Neural progenitor cell (in vitro differentiated cells): ENCODE results near the gene GRB7. TPM values are rescaled to one million over a fixed set of nuclear protein-coding genes. Genes with fewer than 3 reads are reported as not detected.

Source experiments
- DNase-seq: peaks from one replicate; pipeline ENCODE4 v3.0.0-alpha.2; 2016; ENCODE audit warnings: low spot score
- H2AFZ ChIP-seq: fragments of 200-600 bp; sonication (generic); replicated peaks from 2 replicates; pipeline ENCODE4 v1.6.1; 2016; ENCODE audit warnings: antibody characterized with exemption
- H3F3A ChIP-seq: fragments of 200-600 bp; sonication (generic); 2 replicates; pipeline ENCODE4 v1.6.1; 2016; ENCODE audit warnings: antibody characterized with exemption, low read depth
- H3K27ac ChIP-seq: fragments of 200-600 bp; sonication (generic); 2 replicates; pipeline ENCODE4 v1.5.1; 2016; ENCODE audit warnings: mild to moderate bottlenecking
- H3K27me3 ChIP-seq: fragments of 200-600 bp; sonication (generic); 2 replicates; pipeline ENCODE4 v1.6.1; 2016; ENCODE audit warnings: mild to moderate bottlenecking, moderate library complexity
- H3K36me3 ChIP-seq: fragments of 200-600 bp; sonication (generic); 2 replicates; pipeline ENCODE4 v1.5.1; 2016
- H3K4me1 ChIP-seq: fragments of 200-600 bp; sonication (generic); 2 replicates; pipeline ENCODE4 v1.6.1; 2016; ENCODE audit warnings: mixed run types
- H3K4me2 ChIP-seq: fragments of 200-600 bp; sonication (generic); 2 replicates; pipeline ENCODE4 v1.6.1; 2016
- H3K4me3 ChIP-seq: fragments of 200-600 bp; sonication (generic); 2 replicates; pipeline ENCODE4 v1.5.1; 2016
- H3K79me2 ChIP-seq: fragments of 200-600 bp; sonication (generic); 2 replicates; pipeline ENCODE4 v1.6.1; 2016; ENCODE audit warnings: low read depth
- H3K9ac ChIP-seq: fragments of 200-600 bp; sonication (generic); 2 replicates; pipeline ENCODE4 v1.6.1; 2016
- H3K9me3 ChIP-seq: fragments of 200-600 bp; sonication (generic); 2 replicates; pipeline ENCODE4 v1.5.1; 2016; ENCODE audit warnings: low read depth
- H4K20me1 ChIP-seq: fragments of 200-600 bp; sonication (generic); 2 replicates; pipeline ENCODE4 v1.6.1; 2016; ENCODE audit warnings: low read depth
- H3K27ac Mint-ChIP-seq: 3 replicates; pipeline ENCODE4 v1.8.0; 2021; ENCODE audit warnings: mixed read lengths
- H3K27me3 Mint-ChIP-seq: 2 replicates; pipeline ENCODE4 v1.8.0; 2022; ENCODE audit warnings: low read depth, mild to moderate bottlenecking, inconsistent platforms, moderate library complexity, mixed read lengths; ENCODE audit not compliant: insufficient read depth
- H3K36me3 Mint-ChIP-seq: 3 replicates; pipeline ENCODE4 v1.8.0; 2021; ENCODE audit warnings: mixed read lengths
- H3K4me1 Mint-ChIP-seq: 3 replicates; pipeline ENCODE4 v1.8.0; 2021; ENCODE audit warnings: mixed read lengths
- H3K4me3 Mint-ChIP-seq: 3 replicates; pipeline ENCODE4 v1.8.0; 2021; ENCODE audit warnings: mild to moderate bottlenecking, moderate library complexity, mixed read lengths
- H3K9me3 Mint-ChIP-seq: 3 replicates; pipeline ENCODE4 v1.8.0; 2020; ENCODE audit warnings: mixed read lengths
- EZH2 ChIP-seq: fragments of 200-600 bp; sonication (generic); IDR thresholded peaks from 2 replicates; pipeline ENCODE4 v1.6.1; 2017; ENCODE audit warnings: antibody characterized with exemption, mild to moderate bottlenecking, moderate library complexity
- EZH2phosphoT487 ChIP-seq: fragments of 200-600 bp; sonication (generic); IDR thresholded peaks from 2 replicates; pipeline ENCODE4 v1.6.1; 2017; ENCODE audit warnings: antibody characterized with exemption
- total RNA-seq: library from RNA; depleted of rRNA; stranded (reverse); fragments of >200 nt; gene quantifications from 2 replicates; pipeline ENCODE4 v1.2.3, GENCODE V29; 2015; ENCODE audit warnings: low replicate concordance
- TF ChIP-seq, protein P1 (sequence below): fragments of 200-600 bp; sonication (generic); IDR thresholded peaks from 2 replicates; pipeline ENCODE4 v1.5.1; 2017; ENCODE audit warnings: antibody characterized with exemption, mild to moderate bottlenecking

The GRB7 gene
- total RNA-seq, 1 donor from 2014 or later: 6.0 TPM

DNA sequence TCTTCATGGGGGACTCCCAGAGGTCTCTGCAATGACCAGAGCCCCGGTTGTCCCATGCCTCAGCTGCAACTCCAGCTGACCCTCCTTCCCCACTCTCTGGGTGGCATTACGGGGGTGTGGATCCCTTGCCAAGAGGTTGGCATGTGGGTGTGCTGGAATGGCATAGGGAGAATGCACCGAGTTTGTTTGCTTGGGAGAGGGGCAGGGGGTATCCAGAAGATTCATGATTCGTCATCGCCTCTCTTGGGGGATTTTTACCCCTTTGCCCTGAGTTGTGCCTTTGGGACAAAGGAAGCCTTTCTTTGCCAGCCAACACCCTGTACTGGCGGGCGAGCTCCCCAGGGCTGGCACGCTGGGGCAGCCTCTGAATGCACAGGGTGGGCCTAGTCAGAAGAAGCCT, 31.4 kb upstream of the GRB7 start:
- H3K4me2 ChIP-seq: no peak overlapping the region
- Mint-ChIP-seq H3K36me3 (peaks cover 3% of the 10 kb centered on the region), H3K9me3 (no peaks in the 10 kb centered on the region), H3K4me1 (peaks cover 15% of the 10 kb centered on the region), H3K27me3 (peaks cover 5% of the 10 kb centered on the region), H3K4me3 (no peak overlapping the region), H3K27ac (no peak overlapping the region)
- peaks cover 60% of the 10 kb centered on the region for H4K20me1 ChIP-seq
- H2AFZ ChIP-seq: no peak overlapping the region
- no peak for TF ChIP-seq EZH2
- no peak for TF ChIP-seq EZH2phosphoT487
- TF ChIP-seq, protein P1, sequence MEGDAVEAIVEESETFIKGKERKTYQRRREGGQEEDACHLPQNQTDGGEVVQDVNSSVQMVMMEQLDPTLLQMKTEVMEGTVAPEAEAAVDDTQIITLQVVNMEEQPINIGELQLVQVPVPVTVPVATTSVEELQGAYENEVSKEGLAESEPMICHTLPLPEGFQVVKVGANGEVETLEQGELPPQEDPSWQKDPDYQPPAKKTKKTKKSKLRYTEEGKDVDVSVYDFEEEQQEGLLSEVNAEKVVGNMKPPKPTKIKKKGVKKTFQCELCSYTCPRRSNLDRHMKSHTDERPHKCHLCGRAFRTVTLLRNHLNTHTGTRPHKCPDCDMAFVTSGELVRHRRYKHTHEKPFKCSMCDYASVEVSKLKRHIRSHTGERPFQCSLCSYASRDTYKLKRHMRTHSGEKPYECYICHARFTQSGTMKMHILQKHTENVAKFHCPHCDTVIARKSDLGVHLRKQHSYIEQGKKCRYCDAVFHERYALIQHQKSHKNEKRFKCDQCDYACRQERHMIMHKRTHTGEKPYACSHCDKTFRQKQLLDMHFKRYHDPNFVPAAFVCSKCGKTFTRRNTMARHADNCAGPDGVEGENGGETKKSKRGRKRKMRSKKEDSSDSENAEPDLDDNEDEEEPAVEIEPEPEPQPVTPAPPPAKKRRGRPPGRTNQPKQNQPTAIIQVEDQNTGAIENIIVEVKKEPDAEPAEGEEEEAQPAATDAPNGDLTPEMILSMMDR: no peak
- no peak for DNase-seq
- H3K9me3 ChIP-seq: no peaks in the 10 kb centered on the region
- no peak overlapping the region for H3K9ac ChIP-seq
- H3K36me3 ChIP-seq: no peaks in the 10 kb centered on the region
- H3K27ac ChIP-seq: no peak overlapping the region
- peaks cover 52% of the 10 kb centered on the region for H3K79me2 ChIP-seq
- H3K4me1 ChIP-seq: peaks cover 40% of the 10 kb centered on the region
- no peaks in the 10 kb centered on the region for H3K27me3 ChIP-seq
- no peak overlapping the region for H3K4me3 ChIP-seq
- H3F3A ChIP-seq: peaks cover 24% of the 10 kb centered on the region

GRCh38 chr17:39706921-39707337, 30.8 kb upstream of the GRB7 start:
- Histone ChIP-seq H3K4me3 (no peak overlapping the region), H3K36me3 (no peaks in the 10 kb centered on the region), H2AFZ (no peak overlapping the region), H3K27ac (no peak overlapping the region), H3K9me3 (no peaks in the 10 kb centered on the region), H3K27me3 (no peaks in the 10 kb centered on the region), H3K4me1 (peaks cover 34% of the 10 kb centered on the region), H4K20me1 (peaks cover 55% of the 10 kb centered on the region), H3K9ac (no peak overlapping the region), H3K79me2 (peaks cover 47% of the 10 kb centered on the region), H3F3A (peaks cover 21% of the 10 kb centered on the region), H3K4me2 (no peak overlapping the region)
- TF ChIP-seq EZH2: no peak
- TF ChIP-seq, protein P1: no peak
- no peak overlapping the region for H3K27ac Mint-ChIP-seq
- H3K9me3 Mint-ChIP-seq: no peaks in the 10 kb centered on the region
- no peak overlapping the region for H3K4me3 Mint-ChIP-seq
- peaks cover 4% of the 10 kb centered on the region for H3K27me3 Mint-ChIP-seq
- peaks cover 5% of the 10 kb centered on the region for H3K36me3 Mint-ChIP-seq
- H3K4me1 Mint-ChIP-seq: peaks cover 11% of the 10 kb centered on the region
- no peak for DNase-seq

- Mint-ChIP-seq H3K36me3 (peaks cover 9% of the 10 kb centered on the region), H3K27me3 (peaks cover 2% of the 10 kb centered on the region), H3K4me1 (no peaks in the 10 kb centered on the region), H3K4me3 (no peak overlapping the region), H3K27ac (no peak overlapping the region), H3K9me3 (no peaks in the 10 kb centered on the region)
- peaks cover 22% of the 10 kb centered on the region for H3K79me2 ChIP-seq
- H3K4me3 ChIP-seq: no peak overlapping the region
- H3K27ac ChIP-seq: no peak overlapping the region
- H3K27me3 ChIP-seq: no peaks in the 10 kb centered on the region
- H3K9me3 ChIP-seq: no peaks in the 10 kb centered on the region
- peaks cover 29% of the 10 kb centered on the region for H4K20me1 ChIP-seq
- peaks cover 7% of the 10 kb centered on the region for H3F3A ChIP-seq
- no peak overlapping the region for H3K4me2 ChIP-seq
- DNase-seq: no peak
- no peak overlapping the region for H3K9ac ChIP-seq
- TF ChIP-seq EZH2: no peak
- H3K4me1 ChIP-seq: peaks cover 12% of the 10 kb centered on the region
- H2AFZ ChIP-seq: no peak overlapping the region
- H3K36me3 ChIP-seq: no peaks in the 10 kb centered on the region
These were observed 28.3 kb upstream of the GRB7 start for GRCh38 chr17:39709319-39709997.
